Activated CD4-positive, alpha-beta T cell treated with anti-CD3 and anti-CD28 coated beads, Interleukin-2, amount 50 U/mL, for 1 hour (primary cell): ENCODE data around the gene CELF1.

ENCODE experiments used
- DNase-seq: peaks from one replicate; pipeline ENCODE4 v3.0.0-alpha.2; 2020

The CELF1 gene

DNA sequence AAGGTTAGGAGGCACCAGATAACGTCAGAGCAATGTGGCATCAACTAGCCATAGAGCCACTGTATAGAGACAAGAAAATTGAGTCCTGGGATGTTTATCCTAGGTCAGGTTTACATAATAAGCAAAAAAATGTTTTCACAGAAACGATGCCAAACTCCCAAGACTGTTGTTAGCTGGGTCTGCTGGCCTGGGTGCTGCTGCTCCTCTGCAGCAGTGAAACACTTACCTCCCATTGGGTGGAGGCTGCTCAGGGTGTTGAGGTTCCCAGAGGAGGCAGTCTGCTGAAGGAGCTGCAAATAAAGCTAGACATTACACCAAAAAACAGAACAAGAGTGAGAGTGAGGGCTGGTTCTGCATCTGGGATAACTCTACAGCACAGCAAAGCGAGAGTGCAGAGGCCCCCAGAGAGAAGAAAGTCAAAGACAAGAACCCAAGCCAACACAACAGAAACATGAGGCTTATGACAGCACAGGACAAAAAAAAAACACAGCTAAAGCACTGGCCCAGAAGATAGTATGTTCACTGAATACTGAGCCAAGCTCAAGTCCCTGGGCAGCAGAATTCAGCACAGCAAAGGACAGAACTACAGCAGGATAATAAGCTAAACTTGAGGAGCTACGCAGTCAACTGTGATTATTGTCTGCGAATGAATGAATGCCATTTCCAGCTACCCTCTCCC is 74.1 kb downstream of the CELF1 start:
- no peak for DNase-seq

DNA sequence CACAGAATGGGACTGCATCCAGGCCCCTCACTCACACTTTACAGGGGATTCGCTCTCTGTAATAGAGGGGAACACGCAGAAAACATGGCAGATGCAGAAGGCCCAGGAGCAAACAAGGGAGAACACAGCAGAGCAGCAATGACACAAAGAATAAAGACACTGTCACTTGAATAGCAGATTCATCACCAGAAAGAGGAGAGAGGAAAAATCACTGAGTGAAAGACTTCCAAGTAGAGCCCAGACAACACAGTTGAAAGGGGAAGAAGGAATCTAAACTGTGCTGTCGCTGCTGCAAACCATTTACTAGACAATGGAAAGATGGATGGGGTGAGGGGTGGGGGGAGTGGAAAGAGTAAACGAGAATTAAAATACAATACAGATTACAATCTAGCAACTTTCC is 75.2 kb downstream of the CELF1 start:
- no peak for DNase-seq

- no peak for DNase-seq
Observed at GRCh38 chr11:47477323-47477722, 75.6 kb downstream of the CELF1 start.

GRCh38 chr11:47470671-47471070 is 82.3 kb downstream of the CELF1 start:
- no peak for DNase-seq

GRCh38 chr11:47469361-47470179 is 83.4 kb downstream of the CELF1 start:
- DNase-seq, result no peak

- no peak for DNase-seq
Observed at GRCh38 chr11:47468598-47469214, 84.2 kb downstream of the CELF1 start.

GRCh38 chr11:47467357-47467756 is 85.6 kb downstream of the CELF1 start:
- no peak for DNase-seq

DNA sequence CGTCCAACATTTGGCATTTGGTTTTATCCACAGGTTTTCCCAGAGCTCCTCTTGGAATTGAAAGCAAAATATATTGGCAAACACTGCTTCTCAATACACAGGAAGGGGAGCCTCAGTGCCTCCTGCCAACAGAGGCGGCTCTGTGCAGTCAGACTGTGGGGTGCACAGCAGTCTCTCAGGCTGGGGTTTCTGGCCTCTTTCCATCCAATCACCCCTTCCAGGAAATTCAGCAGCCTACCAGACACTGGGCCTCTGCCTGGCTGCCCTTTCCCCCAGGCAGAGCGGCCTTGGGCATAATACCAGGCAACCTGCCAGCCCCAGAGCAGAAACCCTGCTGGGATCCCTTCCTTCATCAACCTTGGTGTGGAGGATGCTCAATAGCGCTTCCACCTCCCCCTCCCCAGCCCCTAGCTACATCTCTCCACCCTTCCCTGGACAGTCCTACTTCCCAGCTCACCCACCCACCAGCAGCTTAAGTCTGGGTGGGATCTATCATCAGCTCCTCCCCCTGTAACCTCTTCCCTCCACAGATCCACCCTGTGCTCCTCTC is 86.2 kb downstream of the CELF1 start:
- no peak for DNase-seq

GRCh38 chr11:47466201-47466600 is 86.7 kb downstream of the CELF1 start:
- DNase-seq, result no peak

GRCh38 chr11:47464483-47464882 is 88.4 kb downstream of the CELF1 start:
- no peak for DNase-seq

DNA sequence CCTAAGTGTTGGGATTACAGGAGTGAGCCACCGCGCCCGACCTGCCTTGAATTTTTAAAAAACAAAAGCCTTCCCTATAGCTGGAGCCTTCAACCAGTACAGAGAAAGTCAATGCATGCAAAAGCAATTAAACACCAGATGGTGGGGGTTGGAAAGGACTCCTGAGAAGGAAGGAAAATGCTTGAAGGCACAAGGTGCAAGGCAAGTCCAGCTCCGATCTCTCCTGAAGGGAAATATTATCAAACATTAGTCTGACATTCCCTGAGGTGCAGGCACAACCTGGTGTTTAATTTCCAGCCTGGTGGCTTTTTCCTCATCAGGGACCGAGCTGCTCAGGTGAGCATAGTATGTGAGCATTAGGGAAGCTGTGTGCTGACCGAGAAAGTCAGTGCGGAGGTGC is 91.1 kb downstream of the CELF1 start:
- no peak for DNase-seq

GRCh38 chr11:47460571-47461235 is 92.2 kb downstream of the CELF1 start:
- no peak for DNase-seq

GRCh38 chr11:47454258-47454671 is 98.7 kb downstream of the CELF1 start:
- DNase-seq, result peak; percentile 58

- DNase-seq, result no peak
Observed at GRCh38 chr11:47453365-47453764, 99.6 kb downstream of the CELF1 start.

DNA sequence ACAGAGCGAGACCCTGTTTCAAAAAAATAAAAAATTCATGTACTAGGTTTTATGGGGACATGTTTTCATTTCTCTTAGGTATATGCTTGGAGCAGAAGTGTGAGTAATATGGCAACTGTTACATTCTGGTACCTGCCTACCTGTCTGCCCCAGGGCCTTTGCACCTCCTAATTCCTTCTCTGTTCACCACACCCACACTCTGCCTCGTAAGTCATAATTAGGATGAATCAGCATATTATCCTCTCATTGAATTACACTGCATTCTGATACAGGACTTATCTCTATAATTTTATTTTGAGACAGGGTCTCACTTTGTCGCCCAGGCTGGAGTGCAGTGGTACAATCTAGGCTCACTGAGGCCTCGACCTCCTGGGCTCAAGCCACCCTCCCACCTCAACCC is 100.9 kb downstream of the CELF1 start:
- no peak for DNase-seq

GRCh38 chr11:47451436-47451835 is 101.5 kb downstream of the CELF1 start:
- DNase-seq, result no peak

GRCh38 chr11:47449541-47449940 is 103.4 kb downstream of the CELF1 start:
- no peak for DNase-seq

GRCh38 chr11:47448566-47449427 is 104.1 kb downstream of the CELF1 start, which contains the start of gene RAPSN:
Gene RAPSN (minus strand): TSS chr11:47449136. CDS start chr11:47448964, 172 bp downstream.
- DNase-seq, result no peak

DNA sequence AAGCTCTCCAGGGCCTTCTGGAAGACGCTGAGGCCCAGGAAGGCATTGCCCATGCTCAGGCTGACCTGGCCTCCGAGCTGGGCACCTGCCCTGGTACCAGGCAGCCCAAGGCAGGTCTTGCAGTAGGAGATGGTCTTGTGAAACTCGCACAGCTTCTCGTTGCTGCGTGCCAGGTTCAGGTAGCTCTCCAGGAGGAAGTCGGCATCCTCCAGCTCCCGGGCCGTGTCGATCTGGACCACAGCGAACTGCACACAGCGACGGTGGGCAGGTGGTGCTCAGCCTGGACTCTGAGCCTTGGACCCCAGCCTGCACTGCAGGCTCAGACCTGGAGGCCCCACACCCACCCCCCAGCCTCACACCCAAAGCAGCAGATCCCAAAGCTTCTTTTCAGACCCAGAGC is 105.0 kb downstream of the CELF1 start:
- DNase-seq, result no peak

DNA sequence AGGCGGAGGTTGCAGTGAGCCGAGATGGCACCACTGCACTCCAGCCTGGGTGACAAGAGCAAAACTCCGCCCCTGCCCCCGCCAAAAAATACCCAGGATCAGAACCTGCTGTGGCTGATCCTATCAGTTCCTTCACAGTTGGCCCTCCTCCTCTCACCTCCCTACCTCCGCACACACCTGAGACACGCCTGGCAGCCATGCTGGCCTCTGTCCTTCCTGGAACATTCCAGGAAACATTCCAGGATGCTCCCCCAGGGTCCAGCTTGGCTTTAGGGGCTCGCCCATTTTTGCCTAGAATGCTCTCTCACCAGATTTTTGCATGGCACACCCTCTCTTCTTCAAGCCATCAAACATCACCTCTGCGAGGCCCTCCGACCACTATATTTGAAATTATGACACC is 106.1 kb downstream of the CELF1 start:
- DNase-seq, result no peak

DNA sequence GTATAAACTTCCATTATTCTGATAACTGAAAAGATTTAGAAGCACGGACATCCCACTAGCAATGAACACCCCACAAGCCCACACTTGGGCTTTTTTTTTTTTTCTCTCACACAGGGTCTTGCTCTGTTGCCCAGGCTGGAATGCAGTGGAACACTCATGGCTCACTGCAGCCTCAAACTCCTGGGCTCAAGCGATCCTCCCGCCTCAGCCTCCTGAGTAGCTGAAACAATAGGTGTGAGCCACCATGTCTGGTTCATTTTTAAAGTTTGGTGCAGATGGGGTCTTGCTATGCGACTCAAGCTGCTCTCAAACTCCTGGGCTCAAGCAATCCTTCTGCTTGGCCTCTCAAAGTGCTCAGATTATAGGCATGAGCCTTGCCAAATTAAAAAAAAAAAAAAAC is 107.1 kb downstream of the CELF1 start:
- DNase-seq, result no peak

- no peak for DNase-seq
Observed at GRCh38 chr11:47443817-47444216, 109.1 kb downstream of the CELF1 start.
